Measurements from ENCODE around the gene ITPKB. TPM values are rescaled to one million over a fixed set of nuclear protein-coding genes. Genes with fewer than 3 reads are reported as not detected.

ITPKB gene
- total RNA-seq, 1 experiment from 2014 or later = 1.9 TPM

Other genes starting within 250 kb of the ITPKB start
- not detected in 2 replicates for gene STUM, start 190.5 kb downstream of the ITPKB start, total RNA-seq (2014; rRNA removed; shearing (Covaris generic))
- gene PSEN2, start 131.3 kb upstream of the ITPKB start, total RNA-seq (2014; rRNA removed; shearing (Covaris generic)) = 45.7 and 46.0 TPM in 2 replicates
- 6.9 and 7.9 TPM in 2 replicates for gene COQ8A, start 201.0 kb upstream of the ITPKB start, total RNA-seq (2014; rRNA removed; shearing (Covaris generic))

All from A172 (cell line).